NOMO-1 treated with dmso at 0.1 percent for 144 hours (cell line): Measurements from ENCODE around the gene HAPLN1.

Experiments
- DNase-seq: peaks from one replicate; lab custom pipeline; 2025; ENCODE audit not compliant: unreplicated experiment; lab: John Stamatoyannopoulos, UW

Gene HAPLN1

GRCh38 chr5:83645936-83646335, 74.7 kb downstream of the HAPLN1 start:
- DNase-seq = no peak

GRCh38 chr5:83644301-83644700, 76.4 kb downstream of the HAPLN1 start:
- no peak for DNase-seq

GRCh38 chr5:83641946-83642345, 78.7 kb downstream of the HAPLN1 start:
- no peak for DNase-seq

- no peak for DNase-seq
These were observed 80.7 kb downstream of the HAPLN1 start for GRCh38 chr5:83639911-83640310.

- DNase-seq = no peak
These were observed 84.5 kb downstream of the HAPLN1 start for GRCh38 chr5:83636156-83636555.

- DNase-seq = no peak
These were observed 87.4 kb downstream of the HAPLN1 start for GRCh38 chr5:83633285-83633684.

- no peak for DNase-seq
These were observed 87.8 kb downstream of the HAPLN1 start for GRCh38 chr5:83632874-83633273.

- DNase-seq = no peak
These were observed 92.3 kb downstream of the HAPLN1 start for GRCh38 chr5:83628360-83628759.

GRCh38 chr5:83614841-83615240, 105.8 kb downstream of the HAPLN1 start:
- no peak for DNase-seq

- peak; percentile 28 for DNase-seq
These were observed 112.5 kb downstream of the HAPLN1 start for GRCh38 chr5:83608122-83608521.

- no peak for DNase-seq
These were observed 125.4 kb downstream of the HAPLN1 start for GRCh38 chr5:83595217-83595616.

- no peak for DNase-seq
These were observed 129.7 kb downstream of the HAPLN1 start for GRCh38 chr5:83590966-83591365.

GRCh38 chr5:83589786-83590185, 130.9 kb downstream of the HAPLN1 start:
- no peak for DNase-seq
